Mesodermal cell (in vitro differentiated cells): ENCODE data around the gene POU4F3.
A peak's percentile ranks its signal among the peaks of the same experiment; 100 is the strongest.

Experiments used
- H3K27ac ChIP-seq: 2 replicates; pipeline ENCODE4 v1.7.0; 2013; ENCODE audit warnings: mild to moderate bottlenecking, low read depth, low read length, moderate library complexity; ENCODE audit not compliant: severe bottlenecking
- H3K36me3 ChIP-seq: 2 replicates; pipeline ENCODE4 v1.7.1; 2013; ENCODE audit warnings: mild to moderate bottlenecking, low read length, moderate library complexity; ENCODE audit not compliant: control insufficient read depth, insufficient read depth
- H3K4me1 ChIP-seq: one replicate; pipeline ENCODE4 v1.7.1; 2013; ENCODE audit warnings: mild to moderate bottlenecking, low read length; ENCODE audit not compliant: insufficient read depth, control insufficient read depth, poor library complexity, severe bottlenecking
- H3K4me3 ChIP-seq: 2 replicates; pipeline ENCODE4 v1.7.0; 2013; ENCODE audit warnings: low read length, control low read depth, mild to moderate bottlenecking; ENCODE audit not compliant: insufficient read depth, poor library complexity, severe bottlenecking; ENCODE audit errors: extremely low read depth
- H3K9me3 ChIP-seq: 2 replicates; pipeline ENCODE4 v1.7.1; 2013; ENCODE audit warnings: mild to moderate bottlenecking, low read length, moderate library complexity; ENCODE audit not compliant: control insufficient read depth
- WGBS, 2 experiments: methylation state at CpG; one replicate each; pipeline ENCODE4 v1.1.5; 2013; ENCODE audit warnings: missing lambda C conversion rate in 2 of 2; ENCODE audit not compliant: insufficient coverage in 2 of 2; 5-methylcytosine and 5-hydroxymethylcytosine counted together

POU4F3 gene

GRCh38 chr5:146339715-146340259 is 1.1 kb downstream of the POU4F3 start:
- WGBS, 2 experiments: 5 to 8% methylated on average over 34 to 42 of the region's 44 CpGs
- Histone ChIP-seq H3K4me3 (no peak overlapping the region), H3K36me3 (no peaks in the 10 kb centered on the region), H3K4me1 (peaks cover 22% of the 10 kb centered on the region), H3K27ac (no peak overlapping the region), H3K9me3 (no peaks in the 10 kb centered on the region)

GRCh38 chr5:146340260-146341081 is 1.8 kb downstream of the POU4F3 start:
- H3K4me1 ChIP-seq: peaks cover 22% of the 10 kb centered on the region
- no peaks in the 10 kb centered on the region for H3K36me3 ChIP-seq
- no peaks in the 10 kb centered on the region for H3K9me3 ChIP-seq
- WGBS, 2 experiments: 6% methylated on average over 34 to 35 of the region's 40 CpGs
- H3K27ac ChIP-seq: no peak overlapping the region
- no peak overlapping the region for H3K4me3 ChIP-seq

GRCh38 chr5:146341854-146342253 is 3.2 kb downstream of the POU4F3 start:
- Histone ChIP-seq H3K36me3 (no peaks in the 10 kb centered on the region), H3K4me3 (no peak overlapping the region), H3K4me1 (peaks cover 18% of the 10 kb centered on the region), H3K9me3 (no peaks in the 10 kb centered on the region), H3K27ac (no peak overlapping the region)
- WGBS, 2 experiments: 15 to 26% methylated on average over 5 of the region's 6 CpGs

GRCh38 chr5:146342519-146342881 is 3.9 kb downstream of the POU4F3 start:
- Histone ChIP-seq H3K9me3 (no peaks in the 10 kb centered on the region), H3K4me1 (peaks cover 18% of the 10 kb centered on the region), H3K36me3 (no peaks in the 10 kb centered on the region), H3K4me3 (no peak overlapping the region), H3K27ac (no peak overlapping the region)
- WGBS, 2 experiments: 6 to 8% methylated on average over 8 to 10 of the region's 14 CpGs

GRCh38 chr5:146342882-146343865 is 4.5 kb downstream of the POU4F3 start:
- H3K27ac ChIP-seq: no peak overlapping the region
- no peaks in the 10 kb centered on the region for H3K36me3 ChIP-seq
- no peaks in the 10 kb centered on the region for H3K9me3 ChIP-seq
- no peak overlapping the region for H3K4me3 ChIP-seq
- 3 to 4% methylated on average over 32 to 34 of the region's 46 CpGs for WGBS, 2 experiments
- peaks cover 15% of the 10 kb centered on the region for H3K4me1 ChIP-seq

GRCh38 chr5:146344155-146345118 is 5.8 kb downstream of the POU4F3 start:
- Histone ChIP-seq H3K27ac (no peak overlapping the region), H3K4me3 (peak overlapping the region; percentile 27)
- WGBS, 2 experiments: 6% methylated on average over 18 to 25 of the region's 31 CpGs

GRCh38 chr5:146345240-146345577 is 6.6 kb downstream of the POU4F3 start:
- 0% methylated on average over 3 of the region's 12 CpGs for WGBS, 2 experiments
- Histone ChIP-seq H3K9me3 (no peaks in the 10 kb centered on the region), H3K4me1 (peaks cover 4% of the 10 kb centered on the region), H3K36me3 (no peaks in the 10 kb centered on the region), H3K4me3 (peak overlapping the region; percentile 27), H3K27ac (no peak overlapping the region)

More at GRCh38 chr5:146344155-146345118, 5.8 kb downstream of the POU4F3 start:
- Histone ChIP-seq H3K9me3 (no peaks in the 10 kb centered on the region), H3K4me1 (peaks cover 6% of the 10 kb centered on the region), H3K36me3 (no peaks in the 10 kb centered on the region)

- H3K4me1 ChIP-seq: peaks cover 4% of the 10 kb centered on the region
- 0 to 1% methylated on average over 49 to 69 of the region's 76 CpGs for WGBS, 2 experiments
- no peak overlapping the region for H3K27ac ChIP-seq
- peak overlapping the region; percentile 27 for H3K4me3 ChIP-seq
- no peaks in the 10 kb centered on the region for H3K9me3 ChIP-seq
- H3K36me3 ChIP-seq: no peaks in the 10 kb centered on the region
Measured at GRCh38 chr5:146345578-146346366, 7.1 kb downstream of the POU4F3 start.

- Histone ChIP-seq H3K27ac (no peak overlapping the region), H3K9me3 (no peaks in the 10 kb centered on the region), H3K36me3 (no peaks in the 10 kb centered on the region), H3K4me1 (no peaks in the 10 kb centered on the region), H3K4me3 (no peak overlapping the region)
Measured at GRCh38 chr5:146357126-146357525, 18.5 kb downstream of the POU4F3 start.
